Spleen (tissue), 11 donors: Measurements from ENCODE around the gene HDDC2. TPM values are rescaled to one million over a fixed set of nuclear protein-coding genes. Genes with fewer than 3 reads are reported as not detected.
A peak's percentile ranks its signal among the peaks of the same experiment; 100 is the strongest.

Experiments used
- DNase-seq: peaks from one replicate; pipeline ENCODE4 v3.0.0-alpha.2; 2020
- H3K27ac ChIP-seq, 8 donors: fragments of 200-600 bp; sonication (generic) in 7 of 8; 1 replicate in 4 of 8; 2 replicates in 4 of 8; pipeline versions ENCODE4 v1.5.0 to v1.8.0; 2016 to 2021; ENCODE audit warnings: inconsistent platforms in 4 of 8, mild to moderate bottlenecking in 4 of 8, moderate library complexity in 1 of 8
- H3K27me3 ChIP-seq, 7 donors: fragments of 200-600 bp; sonication (generic) in 6 of 7; replicated peaks in 1 of 7; 1 replicate in 4 of 7; 2 replicates in 3 of 7; pipeline versions ENCODE4 v1.5.0 to v1.8.0; 2016 to 2021; ENCODE audit warnings: inconsistent platforms in 3 of 7, mild to moderate bottlenecking in 1 of 7
- H3K36me3 ChIP-seq, 6 donors: fragments of 200-600 bp; sonication (generic) in 5 of 6; 1 replicate in 4 of 6; 2 replicates in 2 of 6; pipeline versions ENCODE4 v1.5.0 to v1.8.0; 2016 to 2021; ENCODE audit warnings: inconsistent platforms in 2 of 6
- H3K4me1 ChIP-seq, 6 donors: fragments of 200-600 bp; sonication (generic) in 5 of 6; 1 replicate in 3 of 6; 2 replicates in 3 of 6; pipeline versions ENCODE4 v1.5.0 to v1.8.0; 2016 to 2021; ENCODE audit warnings: inconsistent platforms in 3 of 6
- H3K4me3 ChIP-seq, 8 donors: fragments of 200-600 bp; sonication (generic) in 7 of 8; 1 replicate in 4 of 8; 2 replicates in 4 of 8; pipeline versions ENCODE4 v1.5.0 to v1.8.0; 2016 to 2021; ENCODE audit warnings: inconsistent platforms in 4 of 8, mild to moderate bottlenecking in 4 of 8, moderate library complexity in 2 of 8
- H3K9me3 ChIP-seq, 8 donors: fragments of 200-600 bp; sonication (generic) in 7 of 8; 1 replicate in 4 of 8; 2 replicates in 4 of 8; pipeline versions ENCODE4 v1.5.0 to v1.8.0; 2016 to 2021; ENCODE audit warnings: inconsistent platforms in 4 of 8
- POLR2A ChIP-seq, 3 donors: fragments of 450-650 bp; IDR thresholded peaks; one replicate each; pipeline ENCODE4 v1.5.1; 2017; ENCODE audit warnings: antibody characterized with exemption in 3 of 3, mild to moderate bottlenecking in 1 of 3
- POLR2AphosphoS5 ChIP-seq, 3 donors: sonication (generic); formaldehyde crosslinking; IDR thresholded peaks; one replicate each; pipeline ENCODE4 v1.5.1; 2017; ENCODE audit warnings: antibody characterized with exemption in 3 of 3
- WGBS, 5 donors: extraction: QIAGEN DNeasy Blood & Tissue Kit in 3 of 5; methylation state at CpG; one replicate each; pipeline versions ENCODE4 v1.1.5 to v1.1.7; 2013 to 2018; 5-methylcytosine and 5-hydroxymethylcytosine counted together
- intact Hi-C: fragments of 100-400 bp; cut with DNase I; formaldehyde crosslinking; loops from one replicate; pipeline ENCODE4 v1.15.0; 2023; ENCODE audit warnings: low total_unique reads
- polyA plus RNA-seq, 3 donors: library from polyadenylated mRNA; stranded (reverse); fragments of 200-250 nt; gene quantifications; one replicate each; pipeline ENCODE4 v1.2.1, GENCODE V29; 2013
- total RNA-seq, 7 donors: library from RNA; depleted of rRNA in 3 of 7; stranded (reverse); fragments of >200 nt in 3 of 7; fragmentation: NEBNext Ultra II Directional in 4 of 7; extraction: Animal tissue kit (Norgen Biotek cat#: 25700) in 4 of 7; gene quantifications; one replicate each; pipeline versions ENCODE4 v1.1.0 to v1.2.1, GENCODE V29; 2016 to 2021
- TF ChIP-seq, protein P1 (sequence below), 11 experiments: fragments of 200-600 bp in 7 of 11; fragments of 450-650 bp in 4 of 11; sonication (generic) in 4 of 11; IDR thresholded peaks in 8 of 11; conservative IDR thresholded peaks in 3 of 11; 1 replicate in 7 of 11; 2 replicates in 4 of 11; pipeline versions ENCODE4 v1.4.0 to v1.8.0; 2016 to 2021; ENCODE audit warnings: antibody characterized with exemption in 11 of 11, inconsistent platforms in 4 of 11, mild to moderate bottlenecking in 1 of 11
- donor health status: healthy with polysubstance abuse.
- donor health status: DM: no; HTN: no; CAD: no; lungs with moderate emphysema.
- donor health status: DM: no; HTN: no; CAD: no.
- donor health status: Bipolar disorder and iron deficiency.
- donor health status: healthy.
- donor health status: DM: no; HTN: no; CAD: no.
- donor health status: DM: yes; HTN: yes; CAD: no.

Gene HDDC2
- total and polyA plus RNA-seq, 10 donors, result 22.4 to 68.7 (median 38.7) TPM

DNA sequence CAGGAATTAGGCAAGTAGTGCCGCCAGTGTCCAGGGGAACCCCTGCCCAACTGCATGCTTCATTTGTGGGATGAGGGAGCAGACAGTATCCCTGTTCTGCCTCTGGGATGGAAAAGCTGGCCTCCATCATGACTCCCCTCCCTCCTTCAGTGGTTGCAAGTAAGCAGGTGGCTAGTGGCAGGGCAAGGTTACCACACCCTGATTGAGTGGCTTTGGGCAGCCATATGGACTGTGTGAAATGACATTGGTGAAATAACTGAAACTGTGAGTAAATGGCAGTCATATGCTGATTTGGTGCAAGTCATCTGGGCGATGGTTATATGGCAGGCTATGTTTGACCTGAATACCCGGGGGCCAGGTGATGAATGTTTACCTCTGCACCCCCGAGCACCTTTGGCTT is 33.0 kb downstream of the HDDC2 start:
- no peak for DNase-seq
- H3K9me3 ChIP-seq, result no peaks in the 10 kb centered on the region
- no peak for TF ChIP-seq POLR2AphosphoS5 (IDR thresholded peaks at IDR 0.05)
- TF ChIP-seq, protein P1, sequence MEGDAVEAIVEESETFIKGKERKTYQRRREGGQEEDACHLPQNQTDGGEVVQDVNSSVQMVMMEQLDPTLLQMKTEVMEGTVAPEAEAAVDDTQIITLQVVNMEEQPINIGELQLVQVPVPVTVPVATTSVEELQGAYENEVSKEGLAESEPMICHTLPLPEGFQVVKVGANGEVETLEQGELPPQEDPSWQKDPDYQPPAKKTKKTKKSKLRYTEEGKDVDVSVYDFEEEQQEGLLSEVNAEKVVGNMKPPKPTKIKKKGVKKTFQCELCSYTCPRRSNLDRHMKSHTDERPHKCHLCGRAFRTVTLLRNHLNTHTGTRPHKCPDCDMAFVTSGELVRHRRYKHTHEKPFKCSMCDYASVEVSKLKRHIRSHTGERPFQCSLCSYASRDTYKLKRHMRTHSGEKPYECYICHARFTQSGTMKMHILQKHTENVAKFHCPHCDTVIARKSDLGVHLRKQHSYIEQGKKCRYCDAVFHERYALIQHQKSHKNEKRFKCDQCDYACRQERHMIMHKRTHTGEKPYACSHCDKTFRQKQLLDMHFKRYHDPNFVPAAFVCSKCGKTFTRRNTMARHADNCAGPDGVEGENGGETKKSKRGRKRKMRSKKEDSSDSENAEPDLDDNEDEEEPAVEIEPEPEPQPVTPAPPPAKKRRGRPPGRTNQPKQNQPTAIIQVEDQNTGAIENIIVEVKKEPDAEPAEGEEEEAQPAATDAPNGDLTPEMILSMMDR (IDR thresholded peaks at IDR 0.05 in 8 of 11, conservative IDR thresholded peaks at IDR 0.05 in 3 of 11), result no peak
- TF ChIP-seq POLR2A (IDR thresholded peaks at IDR 0.05), result no peak
- H3K4me1 ChIP-seq, result no peaks in the 10 kb centered on the region
- no peak overlapping the region for H3K4me3 ChIP-seq
- WGBS, 5 donors, result 92 to 98% (median 94%) methylated on average over 4 of the region's 4 CpGs
- peaks cover 0 to 30% (median 16%) of the 10 kb centered on the region in 6 donors for H3K36me3 ChIP-seq
- H3K27me3 ChIP-seq, result no peaks in the 10 kb centered on the region
- intact Hi-C loops, result no loop called here
- H3K27ac ChIP-seq, result no peak overlapping the region

DNA sequence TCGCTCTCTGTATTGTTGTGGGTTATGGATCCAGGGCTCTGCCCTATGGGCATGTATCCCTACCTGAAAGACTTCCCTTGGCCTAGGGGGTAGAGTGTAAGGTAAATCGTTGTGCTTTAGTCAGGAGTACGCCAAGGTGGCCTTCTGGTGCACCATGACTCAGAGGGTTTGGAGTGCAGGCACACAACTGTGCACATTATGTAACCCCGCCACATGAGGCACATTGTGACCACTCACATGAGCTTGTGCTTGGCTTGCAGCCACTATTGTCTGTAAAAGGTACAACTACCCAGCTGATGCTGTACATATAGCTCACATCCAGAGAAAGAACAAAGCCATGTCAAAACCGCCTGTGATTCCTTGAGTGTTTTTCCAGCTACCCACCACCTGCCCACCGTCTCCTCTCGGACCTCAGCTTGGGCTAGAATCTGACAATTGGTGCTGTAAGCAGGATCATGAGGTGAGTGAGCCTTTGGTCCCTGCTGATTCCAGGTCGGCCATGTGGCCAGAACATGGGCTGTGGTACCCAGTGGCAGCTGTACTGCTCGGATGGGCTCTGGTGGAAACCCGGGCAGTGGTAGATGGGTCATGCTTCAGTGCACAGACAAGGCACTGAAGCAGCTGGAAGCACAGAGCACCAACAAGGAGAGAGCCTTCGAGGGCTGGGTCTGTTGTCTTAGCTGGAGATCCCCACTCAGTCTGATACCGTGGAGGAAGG is 33.8 kb downstream of the HDDC2 start:
- H3K4me1 ChIP-seq, result no peaks in the 10 kb centered on the region
- H3K27me3 ChIP-seq, result no peaks in the 10 kb centered on the region
- no peaks in the 10 kb centered on the region for H3K9me3 ChIP-seq
- TF ChIP-seq POLR2AphosphoS5 (IDR thresholded peaks at IDR 0.05) (no peak), POLR2A (IDR thresholded peaks at IDR 0.05) (no peak)
- TF ChIP-seq, protein P1 (IDR thresholded peaks at IDR 0.05 in 8 of 11, conservative IDR thresholded peaks at IDR 0.05 in 3 of 11), result no peak
- 92 to 96% (median 95%) methylated on average over 11 to 12 of the region's 12 CpGs for WGBS, 5 donors
- no peak overlapping the region for H3K4me3 ChIP-seq
- intact Hi-C loops, result no loop called here
- no peak for DNase-seq
- no peak overlapping the region for H3K27ac ChIP-seq
- H3K36me3 ChIP-seq, result peaks cover 0 to 22% (median 8%) of the 10 kb centered on the region in 6 donors

DNA sequence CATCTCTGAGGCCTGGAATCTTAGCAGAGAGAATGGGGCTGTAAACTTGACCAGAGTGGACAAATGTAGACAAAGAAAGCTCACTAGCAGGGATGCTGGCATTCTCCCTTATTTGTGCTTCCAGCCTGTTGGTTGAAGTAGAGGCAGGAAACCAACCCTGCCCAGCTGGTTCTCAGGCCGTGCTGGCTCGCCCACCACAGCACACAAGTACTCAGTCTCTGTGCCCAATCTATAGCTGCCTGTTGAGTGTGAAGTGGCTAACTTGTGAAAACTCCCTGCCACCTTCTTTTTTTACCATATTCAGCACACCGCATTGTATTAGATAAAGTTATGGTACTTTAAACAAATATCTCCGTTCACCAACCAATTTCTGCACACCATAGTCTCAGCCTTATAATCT is 37.3 kb downstream of the HDDC2 start:
- Histone ChIP-seq H3K36me3 (no peaks in the 10 kb centered on the region), H3K27me3 (no peaks in the 10 kb centered on the region), H3K9me3 (peaks cover 0 to 6% (median 0%) of the 10 kb centered on the region in 8 donors), H3K4me1 (no peaks in the 10 kb centered on the region), H3K27ac (no peak overlapping the region), H3K4me3 (no peak overlapping the region)
- no peak for DNase-seq
- WGBS, 5 donors, result 74 to 86% (median 81%) methylated on average over 4 of the region's 4 CpGs
- intact Hi-C loops, result no loop called here
- no peak for TF ChIP-seq POLR2A (IDR thresholded peaks at IDR 0.05)

DNA sequence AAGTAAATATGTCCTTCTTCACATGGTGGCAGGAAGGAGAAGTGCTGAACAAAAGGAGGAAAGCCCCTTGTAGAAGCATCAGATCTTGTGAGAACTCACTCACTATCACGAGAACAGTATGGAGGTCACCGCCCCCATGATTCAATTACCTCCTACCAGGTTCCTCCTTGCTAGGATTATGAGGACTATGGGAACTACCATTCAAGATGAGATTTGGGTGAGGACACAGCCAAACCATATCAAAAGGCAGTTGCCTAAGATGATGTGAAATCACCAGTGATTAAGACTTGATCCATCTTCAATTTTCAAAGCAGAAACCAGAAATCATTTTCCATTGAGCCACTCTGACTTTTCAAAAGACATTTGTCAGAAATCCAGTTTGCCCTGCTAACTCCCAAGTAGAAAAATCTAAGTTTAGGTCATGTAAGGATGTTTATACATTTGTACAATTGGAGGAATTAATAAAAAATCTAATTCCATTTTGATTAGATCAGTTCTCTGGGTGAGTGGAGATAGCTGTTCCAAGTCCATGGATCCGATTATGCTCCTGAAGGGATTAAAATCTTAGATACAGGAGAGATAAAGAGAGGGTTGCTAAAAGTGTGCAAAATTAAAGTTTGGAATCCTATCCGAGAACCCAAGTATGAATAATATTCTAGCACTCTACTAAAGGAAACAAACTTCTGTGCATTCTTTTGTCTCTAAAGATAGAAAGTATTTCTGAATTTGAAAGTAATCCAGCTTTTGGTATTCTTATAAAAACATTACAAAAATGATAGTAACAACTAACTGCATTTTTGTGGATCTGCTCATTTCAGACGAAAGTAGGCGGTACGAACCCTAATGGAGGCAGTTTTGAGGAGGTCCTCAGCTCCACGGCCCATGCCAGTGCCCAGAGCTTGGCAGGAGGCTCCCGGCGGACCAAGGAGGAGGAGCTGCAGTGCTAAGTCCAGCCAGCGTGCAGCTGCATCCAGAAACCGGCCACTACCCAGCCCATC is 39.5 kb downstream of the HDDC2 start:
- intact Hi-C loops, result no loop called here
- Histone ChIP-seq H3K4me1 (no peaks in the 10 kb centered on the region), H3K27me3 (no peaks in the 10 kb centered on the region), H3K9me3 (peaks cover 0 to 6% (median 0%) of the 10 kb centered on the region in 8 donors), H3K4me3 (no peak overlapping the region), H3K36me3 (no peaks in the 10 kb centered on the region), H3K27ac (peak overlapping the region in 1 of 8 donors; percentile 26)
- TF ChIP-seq POLR2A (IDR thresholded peaks at IDR 0.05) (no peak), POLR2AphosphoS5 (IDR thresholded peaks at IDR 0.05) (no peak)
- TF ChIP-seq, protein P1 (IDR thresholded peaks at IDR 0.05 in 8 of 11, conservative IDR thresholded peaks at IDR 0.05 in 3 of 11), result no peak
- DNase-seq, result no peak
- 75 to 85% (median 80%) methylated on average over 12 of the region's 12 CpGs for WGBS, 5 donors
